GM21576 (cell line): ENCODE measurements around the gene DPYSL3.
"Not testable (repeated sequence)": the region's sequence is repeated elsewhere in the genome, so short reads cannot be mapped to it uniquely, and the experiment has no call there.

Experiments
- ATAC-seq: cut with Tn5 transposase; IDR thresholded peaks from one replicate; pipeline ENCODE4 v1.9.1; 2021; ENCODE audit warnings: mild to moderate bottlenecking, moderate library complexity; ENCODE audit not compliant: unreplicated experiment

Gene DPYSL3

GRCh38 chr5:147509710-147510651, at the start of gene DPYSL3:
DPYSL3 (minus strand) TSS chr5:147510068; CDS start chr5:147509858, 210 bp downstream.
- ATAC-seq, result peak; percentile 46

GRCh38 chr5:147558826-147559225, 49.0 kb upstream of the DPYSL3 start:
- ATAC-seq, result no peak

DNA sequence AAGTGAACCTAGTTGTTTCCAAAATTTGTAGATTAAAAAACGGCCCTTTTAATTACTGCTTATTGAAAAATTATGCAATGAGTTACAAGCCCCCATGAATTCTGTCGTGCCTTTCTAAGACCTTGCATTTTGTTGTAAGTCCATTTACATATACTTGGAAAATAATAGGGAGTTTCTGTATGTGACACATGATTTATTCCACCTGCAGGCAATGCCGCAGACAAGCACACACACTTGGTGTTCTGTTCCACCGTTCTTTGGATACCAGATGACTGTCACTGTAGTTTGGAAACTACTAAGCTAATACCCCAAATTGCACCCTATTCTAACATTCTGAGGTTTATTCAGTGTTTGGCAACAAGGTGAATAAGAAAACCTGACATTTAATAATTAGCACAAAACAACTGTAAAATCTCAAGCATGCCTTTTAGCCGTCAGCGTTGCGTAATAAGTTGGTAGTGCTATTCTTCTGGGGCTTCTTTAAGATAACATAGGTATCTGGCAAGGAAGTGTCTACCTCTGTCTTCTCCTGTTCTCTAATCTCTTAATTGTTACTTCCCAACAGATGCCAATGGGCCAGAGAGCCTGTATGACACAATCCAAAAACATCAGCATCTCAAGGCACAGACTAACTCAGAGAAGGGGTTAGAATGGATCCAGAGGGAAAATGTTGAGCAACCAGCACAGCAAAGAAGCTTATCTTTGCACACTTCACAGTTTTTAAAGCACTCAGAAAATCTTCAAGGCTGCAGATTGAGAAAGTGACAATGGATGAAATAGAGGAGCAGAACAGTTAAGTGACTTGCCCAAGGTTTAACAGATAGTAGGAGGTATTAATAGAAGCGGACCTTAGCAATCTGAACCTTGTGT, 48.2 kb upstream of the DPYSL3 start:
- no peak for ATAC-seq

DNA sequence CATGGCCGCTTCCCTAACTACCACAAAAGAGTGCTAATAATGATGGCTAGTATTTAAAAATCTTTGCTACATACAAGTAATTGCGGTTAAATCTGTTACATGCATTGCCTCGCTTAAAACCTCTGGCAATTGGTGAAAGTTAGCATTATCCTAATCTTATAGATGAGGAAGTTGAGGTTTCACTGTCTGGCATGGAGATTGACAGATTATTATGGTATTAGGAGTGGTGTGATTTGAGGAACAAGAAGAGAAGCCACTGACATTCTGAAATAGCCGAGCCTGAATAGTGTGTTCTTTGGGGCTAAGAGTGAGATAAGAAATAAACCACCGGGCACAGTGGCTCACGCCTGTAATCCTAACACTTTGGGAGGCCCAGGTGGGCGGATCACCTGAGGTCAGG, 45.3 kb upstream of the DPYSL3 start:
- no peak for ATAC-seq

GRCh38 chr5:147554261-147554817, 44.5 kb upstream of the DPYSL3 start:
- ATAC-seq, result no peak

DNA sequence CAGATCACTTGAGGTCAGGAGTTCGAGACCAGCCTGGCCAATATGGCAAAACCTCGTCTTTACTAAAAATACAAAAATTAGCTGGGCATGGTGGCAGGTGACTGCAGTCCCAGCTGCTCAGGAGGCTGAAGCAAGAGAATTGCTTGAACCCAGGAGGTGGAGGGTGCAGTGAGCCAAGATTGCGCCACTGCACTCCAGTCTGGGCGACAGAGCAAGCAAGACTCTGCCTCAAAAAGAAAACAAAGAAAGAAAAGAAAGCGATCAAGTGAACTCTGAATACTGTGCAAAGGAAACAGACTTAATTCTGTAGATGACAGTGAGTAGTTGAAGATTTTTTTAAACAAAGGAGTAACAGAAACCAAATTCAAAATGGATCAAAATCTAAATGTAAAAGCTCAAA, 43.9 kb upstream of the DPYSL3 start:
- ATAC-seq, result not testable (repeated sequence)

DNA sequence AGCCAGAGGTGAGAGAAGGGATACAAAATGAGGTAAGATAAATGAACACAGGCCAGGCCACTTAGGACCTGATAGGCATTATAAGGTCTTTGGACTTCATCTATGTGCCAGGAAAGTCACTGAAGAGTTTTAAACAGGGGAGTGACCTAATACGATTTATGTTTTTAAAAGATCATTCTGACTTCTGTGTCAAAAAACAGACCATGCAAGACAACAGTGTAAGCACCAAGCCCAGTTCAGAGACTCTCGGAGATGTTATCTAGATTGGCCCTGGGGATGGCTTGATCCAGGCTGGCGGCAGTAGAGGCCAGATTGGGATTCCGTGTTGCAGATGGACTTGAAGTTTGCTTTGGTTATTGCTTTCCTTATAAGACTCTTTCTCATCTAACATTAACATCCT, 43.0 kb upstream of the DPYSL3 start:
- no peak for ATAC-seq

DNA sequence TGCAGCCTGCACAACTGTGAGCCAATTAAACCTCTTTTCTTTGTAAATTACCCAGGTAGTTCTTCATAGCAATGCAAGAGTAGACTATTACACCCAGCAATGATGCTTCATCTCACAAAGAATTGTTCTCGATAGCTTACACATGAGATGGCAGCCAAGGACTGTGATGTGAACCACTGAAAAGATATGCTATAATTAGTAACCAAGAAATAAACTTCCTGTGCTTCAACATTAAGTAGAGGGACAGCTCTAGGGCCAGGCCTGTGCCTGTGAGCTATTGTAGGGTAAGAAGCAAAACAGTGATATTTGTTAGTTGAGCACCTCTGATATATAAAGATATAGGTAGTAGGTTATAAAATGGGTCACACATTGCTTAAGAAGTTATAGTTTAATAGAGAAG, 41.8 kb upstream of the DPYSL3 start:
- ATAC-seq, result no peak

DNA sequence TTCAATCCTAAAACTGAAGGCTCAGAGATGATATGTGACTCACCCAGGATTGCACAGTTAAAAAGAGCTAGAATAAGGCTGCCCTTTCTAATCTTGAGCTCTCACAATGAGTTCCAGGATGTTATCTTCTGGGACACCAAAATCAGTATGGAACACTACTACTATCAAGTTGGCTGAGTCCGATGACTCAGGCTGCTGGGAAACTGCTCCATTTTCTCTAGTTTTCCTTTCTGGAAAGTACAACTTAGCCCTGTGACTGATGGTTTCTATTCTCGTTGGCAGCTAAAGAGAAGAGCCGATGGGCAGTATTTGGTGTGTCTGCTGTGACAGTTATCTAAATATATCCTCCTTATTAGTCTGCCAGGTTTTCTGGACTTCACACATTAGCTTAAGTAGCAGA, 37.9 kb upstream of the DPYSL3 start:
- ATAC-seq, result no peak

GRCh38 chr5:147544556-147544955, 34.7 kb upstream of the DPYSL3 start:
- ATAC-seq, result no peak

GRCh38 chr5:147539053-147539452, 29.2 kb upstream of the DPYSL3 start:
- no peak for ATAC-seq

DNA sequence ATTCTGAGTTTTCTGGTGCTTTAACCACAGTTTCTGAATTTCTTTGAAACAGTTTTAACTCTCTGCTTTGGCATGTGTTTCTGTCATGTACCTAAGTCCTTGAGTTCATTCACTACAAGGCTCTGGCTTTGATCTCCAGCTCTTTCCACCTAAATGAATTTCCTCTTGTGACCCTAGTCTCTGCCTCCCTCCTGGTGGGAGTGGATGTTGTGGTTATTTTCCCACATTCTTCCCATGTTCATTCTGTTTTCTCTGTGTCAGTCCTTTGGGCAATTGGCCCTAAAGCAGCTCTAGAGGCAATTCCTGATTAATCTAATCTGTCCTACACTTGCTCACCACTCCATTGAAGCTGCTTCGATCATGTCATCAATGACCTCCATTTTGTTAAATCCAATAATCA, 28.4 kb upstream of the DPYSL3 start:
- ATAC-seq, result no peak

DNA sequence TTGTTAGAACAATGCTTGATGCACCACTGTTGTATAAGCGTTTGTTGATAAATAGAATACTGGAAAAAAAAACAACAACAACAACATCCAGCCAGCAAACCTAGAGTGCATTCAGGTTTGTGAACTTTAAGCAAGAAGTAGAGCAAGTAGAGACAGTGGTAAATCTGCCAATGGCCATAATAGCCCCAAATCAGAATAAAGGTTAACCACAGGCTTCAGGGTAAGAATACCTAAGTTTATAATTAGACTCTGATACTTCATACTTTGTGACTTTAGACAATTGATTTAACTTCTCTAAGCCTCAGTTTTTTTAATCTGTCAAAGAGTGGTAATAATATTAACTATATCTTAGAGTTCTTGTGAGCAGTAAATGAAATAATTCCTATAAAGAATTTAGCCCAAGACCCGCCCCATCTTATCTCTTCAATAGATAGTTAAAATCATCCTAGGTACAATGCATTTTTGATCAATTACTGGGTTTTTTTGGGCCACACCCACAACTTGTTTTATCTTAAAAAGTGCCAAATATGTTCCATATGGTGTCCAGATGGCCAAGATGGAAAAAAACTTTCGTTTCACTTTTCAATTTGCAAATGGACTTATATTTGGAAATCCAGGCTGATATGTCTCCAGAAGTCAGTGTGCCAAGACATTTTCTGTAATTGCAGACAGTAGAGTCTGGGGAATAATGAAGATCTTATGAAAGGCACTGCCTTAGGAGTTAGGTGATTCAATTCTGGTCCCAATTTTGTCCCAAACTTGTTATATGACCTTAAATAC, 24.5 kb upstream of the DPYSL3 start:
- no peak for ATAC-seq

DNA sequence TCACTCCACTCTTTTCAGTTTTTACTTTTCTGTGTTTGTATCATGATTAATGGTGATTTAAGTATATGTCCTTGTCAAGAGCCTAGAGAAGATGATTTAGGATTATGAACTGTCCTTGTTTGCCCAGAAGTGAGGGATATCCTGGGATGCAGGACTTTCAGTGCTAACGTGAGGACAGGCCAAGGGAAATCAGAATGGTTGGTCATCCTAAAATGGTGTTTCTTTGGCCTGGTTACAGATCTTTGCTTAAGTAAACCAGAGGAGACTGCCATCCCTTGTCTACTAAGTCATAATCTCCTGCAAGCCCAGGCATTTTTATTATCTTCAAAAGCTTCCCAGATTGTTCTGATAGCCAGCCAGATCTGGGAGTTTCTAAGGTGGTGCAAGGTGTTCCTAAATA, 22.3 kb upstream of the DPYSL3 start:
- no peak for ATAC-seq

GRCh38 chr5:147530530-147531389, 20.9 kb upstream of the DPYSL3 start:
- no peak for ATAC-seq

DNA sequence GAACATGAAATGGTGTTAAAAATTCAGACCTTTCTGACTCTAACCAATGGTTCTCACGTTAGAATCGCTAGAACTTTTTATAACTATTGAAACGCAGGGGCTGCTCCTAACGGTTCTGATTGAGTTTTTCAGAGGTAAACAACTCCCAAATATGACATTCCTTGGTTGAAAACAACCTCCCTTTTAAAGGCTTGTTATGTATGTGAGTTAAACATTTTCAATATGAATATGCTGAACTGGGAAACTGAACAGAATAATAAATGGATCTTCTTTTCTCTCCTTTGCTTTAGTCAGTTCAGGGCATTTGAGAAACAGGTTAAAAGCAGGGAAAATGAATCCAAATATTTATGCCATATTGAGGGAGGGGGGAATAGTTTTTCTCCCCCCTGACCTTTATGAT, 13.2 kb upstream of the DPYSL3 start:
- no peak for ATAC-seq

DNA sequence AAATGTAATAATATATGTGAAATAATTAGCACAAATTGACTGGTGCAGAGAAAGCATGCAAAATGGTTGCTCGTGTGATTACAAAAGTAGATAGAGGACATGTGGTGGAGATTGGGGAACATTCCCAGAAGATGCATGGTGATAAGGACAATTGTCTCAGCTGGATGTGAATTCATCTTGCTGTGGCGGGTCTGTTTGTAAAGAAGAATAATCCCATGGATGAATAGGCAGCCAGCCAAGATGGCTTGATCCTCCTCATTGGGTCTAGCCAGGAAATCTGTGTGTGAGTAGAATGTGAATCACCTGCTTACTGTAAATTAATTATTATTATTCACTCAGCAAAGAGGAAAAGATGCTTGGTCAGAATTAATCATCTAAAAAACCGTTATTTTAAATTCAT, 12.6 kb upstream of the DPYSL3 start:
- no peak for ATAC-seq

DNA sequence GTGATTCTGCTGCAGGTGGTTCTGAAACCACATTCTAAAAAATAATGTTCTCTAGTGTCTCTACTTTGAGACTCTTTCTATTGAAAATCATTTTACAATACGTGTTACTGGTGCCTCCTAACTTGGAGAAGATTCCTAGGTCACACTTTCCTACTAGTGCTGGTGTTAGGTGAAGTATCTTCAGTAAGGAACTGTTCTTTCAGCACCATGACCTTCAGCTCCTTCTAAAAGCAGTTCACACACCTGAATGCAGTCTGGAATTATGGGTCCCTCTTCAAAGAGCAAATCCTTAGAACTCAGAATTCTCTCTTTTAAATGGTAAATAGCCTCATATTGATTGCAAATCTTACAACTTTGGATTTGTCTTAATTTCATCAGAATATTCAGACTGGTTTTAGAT, 10.6 kb upstream of the DPYSL3 start:
- ATAC-seq, result no peak

GRCh38 chr5:147519380-147519779, 9.5 kb upstream of the DPYSL3 start:
- no peak for ATAC-seq

DNA sequence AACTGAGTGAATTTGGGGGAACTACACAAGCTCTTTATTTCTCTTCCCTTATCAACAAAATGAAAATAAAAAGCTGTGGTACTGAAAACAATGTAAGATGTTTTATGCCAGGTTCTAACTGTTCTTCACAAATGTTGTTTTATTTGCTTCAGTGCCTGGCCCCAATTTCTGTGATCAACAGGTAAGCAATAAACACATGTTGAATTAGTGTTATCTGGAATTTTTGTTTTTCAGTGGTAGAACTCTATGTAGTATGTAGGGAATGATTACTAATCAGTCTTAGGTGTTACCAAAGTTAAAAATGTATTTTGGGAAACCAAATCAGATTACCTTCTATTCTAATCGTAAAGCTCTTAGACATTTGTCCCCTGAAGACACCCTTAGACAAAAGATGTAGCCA, 7.5 kb upstream of the DPYSL3 start:
- no peak for ATAC-seq
